HG03025 (cell line): ENCODE measurements around the gene VWA5B2.

Experiments used
- ATAC-seq: cut with Tn5 transposase; IDR thresholded peaks from one replicate; pipeline ENCODE4 v1.9.1; 2021; ENCODE audit warnings: mild to moderate bottlenecking, moderate library complexity; ENCODE audit not compliant: unreplicated experiment, low FRiP score

The VWA5B2 gene

GRCh38 chr3:184272269-184272668 is 42.9 kb downstream of the VWA5B2 start:
- no peak for ATAC-seq

- no peak for ATAC-seq
Observed at GRCh38 chr3:184275381-184275701, 46.0 kb downstream of the VWA5B2 start.

GRCh38 chr3:184275961-184276910 is 46.9 kb downstream of the VWA5B2 start, which contains the start of gene ECE2:
ECE2 (plus strand) TSS chr3:184276022; CDS start chr3:184276154, 132 bp downstream.
- ATAC-seq = no peak

- no peak for ATAC-seq
Observed at GRCh38 chr3:184277366-184277765, 48.0 kb downstream of the VWA5B2 start.

GRCh38 chr3:184282941-184283340 is 53.6 kb downstream of the VWA5B2 start:
- ATAC-seq = no peak

- ATAC-seq = no peak
Observed at GRCh38 chr3:184283681-184284080, 54.3 kb downstream of the VWA5B2 start.

- ATAC-seq = no peak
Observed at GRCh38 chr3:184284696-184285095, 55.3 kb downstream of the VWA5B2 start.

GRCh38 chr3:184289426-184289938 is 60.1 kb downstream of the VWA5B2 start:
- no peak for ATAC-seq

- ATAC-seq = no peak
Observed at GRCh38 chr3:184290331-184290730, 60.9 kb downstream of the VWA5B2 start.

GRCh38 chr3:184291044-184291737 is 61.8 kb downstream of the VWA5B2 start:
- no peak for ATAC-seq
